ENCODE data around the gene XXYLT1.

XXYLT1 gene

DNA sequence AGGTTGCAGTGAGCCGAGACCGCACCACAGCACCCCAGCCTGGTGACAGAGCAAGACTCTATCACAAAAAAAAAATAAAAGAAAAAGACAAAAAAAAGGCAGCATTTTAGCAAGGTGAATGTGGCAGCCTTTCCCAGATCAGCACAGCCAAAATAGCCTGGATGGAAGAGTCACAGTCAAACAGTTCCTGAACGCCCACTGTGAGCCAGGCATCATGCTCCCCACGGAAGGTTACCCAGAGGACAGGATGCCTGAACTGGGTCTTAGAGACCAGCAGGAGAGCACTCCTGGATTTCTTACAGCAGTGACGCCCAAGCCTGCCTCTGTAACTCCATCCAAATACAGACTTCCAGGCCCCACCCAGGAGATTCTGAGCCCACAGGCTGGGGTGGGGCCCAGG is 4.5 kb downstream of the XXYLT1 start:
- DNase-seq, result no peak

DNA sequence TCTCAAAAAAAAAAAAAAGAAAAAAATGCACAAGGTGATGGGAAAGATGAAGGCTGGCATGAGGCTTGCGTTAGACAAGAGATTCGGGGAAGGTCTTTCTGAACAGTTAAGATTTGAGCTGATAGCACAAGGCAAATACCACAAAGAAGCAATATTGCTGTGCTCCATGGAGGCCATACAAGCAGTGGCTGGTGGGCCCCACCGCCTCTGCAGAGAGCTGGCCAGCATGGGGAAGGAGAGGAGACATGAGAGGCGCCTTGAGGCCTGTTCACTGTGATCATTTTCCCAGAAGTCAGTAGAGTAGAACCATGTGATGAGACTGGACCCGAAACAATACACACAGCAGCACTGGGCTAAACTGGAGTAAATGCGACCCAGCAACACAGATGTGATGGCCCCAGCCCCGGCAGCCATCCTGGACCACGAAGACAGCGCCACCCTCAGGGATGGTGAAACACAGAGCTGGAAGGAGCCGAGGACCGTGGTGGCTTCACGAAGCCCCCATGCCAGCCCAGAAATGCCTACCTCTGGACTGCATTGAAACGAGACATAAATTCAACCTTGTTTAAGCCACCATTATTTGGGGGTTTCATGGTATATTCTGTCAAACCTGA is 5.5 kb downstream of the XXYLT1 start:
- DNase-seq, result no peak

DNA sequence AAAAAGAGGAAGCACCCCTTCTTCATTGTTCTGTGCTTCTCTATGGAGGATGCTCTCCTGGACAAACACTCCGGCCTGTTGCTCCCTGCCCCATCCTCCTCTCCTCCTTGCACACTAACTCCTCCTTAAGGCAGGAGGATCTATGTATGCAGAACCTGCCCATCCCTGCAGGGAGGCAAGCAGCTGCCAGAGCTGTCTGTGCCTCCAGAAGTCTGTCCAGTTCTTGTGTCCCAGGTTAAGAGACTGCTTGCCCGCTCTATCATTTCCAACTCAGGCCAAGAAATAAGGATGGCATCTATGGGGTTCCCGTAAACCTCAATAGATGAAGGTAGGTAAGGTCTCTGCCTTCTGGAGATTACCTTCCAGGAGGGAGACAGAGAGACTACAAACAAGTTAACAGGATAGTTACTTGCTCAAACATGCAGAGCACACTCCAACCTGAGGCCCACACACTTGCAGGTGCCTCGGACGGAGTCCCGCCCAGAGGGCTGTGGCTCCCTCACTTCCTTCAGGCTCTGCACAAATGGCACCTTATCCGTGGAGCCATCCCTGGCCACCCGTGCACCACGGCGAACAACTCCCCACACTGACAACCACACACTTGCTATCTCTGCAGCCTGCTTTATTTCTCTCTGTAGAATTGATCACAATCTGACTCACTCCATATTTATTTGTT is 6.9 kb downstream of the XXYLT1 start:
- no peak for DNase-seq

DNA sequence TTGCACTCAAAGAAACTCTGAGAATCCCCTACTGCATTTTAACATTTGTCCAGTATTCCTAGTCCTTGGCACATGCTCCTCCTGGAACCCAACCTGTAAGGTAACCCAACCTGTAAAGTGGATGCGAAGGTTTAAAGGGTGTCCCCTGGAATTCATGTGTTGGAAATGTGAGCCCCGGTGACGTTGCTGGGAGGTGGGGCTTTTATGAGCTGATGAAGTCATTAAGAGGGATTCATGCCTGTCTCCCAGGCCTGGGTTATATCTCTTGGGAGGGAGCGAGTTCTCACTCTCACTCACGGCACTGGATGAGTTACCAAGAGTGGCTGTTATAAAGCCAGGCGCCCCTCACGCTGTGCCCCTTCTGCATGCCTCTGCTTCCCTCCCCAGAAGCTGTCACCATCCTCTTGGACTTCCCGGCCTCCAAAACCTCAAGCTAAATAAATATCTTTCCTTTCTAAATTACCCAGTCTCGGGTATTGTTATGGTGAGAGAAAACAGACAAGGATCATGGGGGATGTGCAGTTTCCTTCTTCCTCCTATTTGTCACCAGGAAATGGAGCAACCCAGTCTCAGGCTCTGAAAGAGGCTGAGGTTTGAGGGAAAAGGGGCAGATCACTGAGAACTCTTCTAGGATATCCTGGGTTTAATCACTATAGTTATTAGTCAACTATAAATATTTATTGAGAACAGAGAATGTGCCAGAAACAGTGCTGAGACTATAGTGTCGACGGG is 7.6 kb downstream of the XXYLT1 start:
- DNase-seq, result no peak

DNA sequence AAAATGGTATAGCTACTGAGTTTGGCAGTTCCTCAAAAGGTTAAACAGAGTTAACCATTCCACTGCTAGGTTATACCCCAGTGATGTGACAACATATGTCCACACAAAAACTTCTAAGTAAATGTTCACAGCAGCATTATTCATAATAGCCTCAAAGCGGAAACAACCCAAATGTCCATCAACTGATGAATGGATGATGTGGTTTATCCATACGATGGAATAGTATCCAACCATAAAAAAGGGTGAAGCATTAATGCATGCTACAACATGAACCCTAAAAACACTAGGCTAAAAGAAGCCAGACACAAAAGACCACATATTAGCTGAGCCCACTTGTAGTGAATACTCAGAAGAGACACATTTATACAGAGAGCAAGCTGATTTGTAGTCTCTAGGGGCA is 9.0 kb downstream of the XXYLT1 start:
- no peak for DNase-seq

DNA sequence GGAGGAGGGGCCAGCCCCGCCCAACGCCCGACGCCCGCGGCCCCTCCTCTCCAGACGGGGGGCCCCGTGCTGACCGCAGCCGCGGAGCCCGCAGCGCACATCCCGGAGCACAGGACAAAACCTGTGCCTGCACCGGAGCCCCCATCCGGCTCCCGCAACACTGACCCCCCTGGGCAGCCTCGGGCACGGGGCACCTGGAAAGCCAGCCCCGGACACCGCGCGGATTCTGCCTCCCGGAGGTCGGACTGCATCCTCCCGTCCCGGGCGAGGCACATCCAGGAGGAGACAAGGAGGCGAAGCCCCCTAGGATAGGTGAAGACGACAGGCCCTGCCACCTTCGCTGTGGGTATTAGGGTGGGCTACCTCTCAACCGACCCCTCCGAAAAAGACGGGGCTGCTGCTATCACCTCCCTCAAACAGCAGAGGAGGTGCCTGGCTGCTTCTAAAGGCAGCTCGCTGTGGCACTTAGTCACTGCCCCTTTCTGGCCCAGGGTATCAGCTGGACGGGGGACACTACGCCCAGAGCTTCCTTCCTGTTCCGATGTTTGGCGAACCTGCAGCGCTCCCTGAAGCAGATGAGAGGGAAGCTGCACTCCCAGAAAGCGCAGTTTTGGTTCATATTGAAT is 10.6 kb downstream of the XXYLT1 start:
- no peak for DNase-seq

DNA sequence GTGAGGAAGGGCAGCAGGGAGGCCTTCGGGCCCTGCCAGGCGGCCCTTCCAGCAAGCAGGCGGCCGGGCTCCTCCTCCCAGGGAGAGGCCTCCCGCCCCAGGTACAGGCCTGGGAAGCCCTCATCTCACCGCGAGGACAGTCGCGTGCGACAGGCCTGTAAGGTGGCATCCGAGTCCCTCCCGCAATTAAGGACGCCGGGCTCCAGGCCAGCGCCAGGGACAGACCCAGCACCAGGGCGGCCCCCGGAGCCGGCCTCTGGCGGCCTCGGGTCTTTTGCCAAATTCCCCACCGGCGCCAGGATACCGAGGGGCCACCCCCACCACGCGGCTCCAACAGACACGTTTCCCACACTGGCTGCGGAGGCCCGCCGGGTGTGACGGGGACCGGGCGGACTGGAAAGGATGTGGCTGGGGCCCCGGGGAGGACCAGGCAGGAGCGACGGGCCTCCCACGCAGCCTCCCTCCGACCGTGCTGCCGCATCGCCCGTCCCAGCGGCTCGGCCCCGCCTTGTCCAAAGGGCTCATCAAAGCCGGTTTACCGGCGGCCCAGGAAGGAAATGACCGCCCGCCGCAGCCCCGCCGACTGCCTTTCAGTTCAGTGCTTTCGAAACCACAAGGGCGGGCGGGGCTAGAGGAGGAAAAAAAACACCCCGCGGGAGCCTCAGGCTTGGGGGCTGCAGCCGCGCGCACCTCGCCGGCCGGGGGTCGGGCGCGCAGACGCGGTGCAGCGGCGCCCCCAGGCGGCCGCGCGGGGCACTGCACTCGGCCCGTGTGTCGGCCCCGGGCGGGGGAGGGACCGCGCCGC is 11.3 kb downstream of the XXYLT1 start:
- DNase-seq, result peak; percentile 86

DNA sequence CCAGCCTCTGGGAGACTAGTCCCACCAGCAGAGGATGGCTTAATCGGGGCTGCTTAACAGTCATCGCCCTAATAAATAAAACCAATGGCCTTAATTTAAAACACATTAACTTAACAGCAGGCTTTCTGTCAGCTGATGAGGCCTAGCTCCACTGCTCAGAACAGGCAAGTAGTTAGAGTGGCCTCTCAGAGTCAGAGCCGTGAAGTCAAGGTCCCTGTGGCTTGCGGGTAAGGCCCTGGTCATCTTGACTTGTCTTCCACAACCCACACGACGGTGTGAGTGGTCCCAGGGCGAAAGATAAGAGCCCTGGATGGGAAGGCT is 11.8 kb downstream of the XXYLT1 start:
- no peak for DNase-seq

DNA sequence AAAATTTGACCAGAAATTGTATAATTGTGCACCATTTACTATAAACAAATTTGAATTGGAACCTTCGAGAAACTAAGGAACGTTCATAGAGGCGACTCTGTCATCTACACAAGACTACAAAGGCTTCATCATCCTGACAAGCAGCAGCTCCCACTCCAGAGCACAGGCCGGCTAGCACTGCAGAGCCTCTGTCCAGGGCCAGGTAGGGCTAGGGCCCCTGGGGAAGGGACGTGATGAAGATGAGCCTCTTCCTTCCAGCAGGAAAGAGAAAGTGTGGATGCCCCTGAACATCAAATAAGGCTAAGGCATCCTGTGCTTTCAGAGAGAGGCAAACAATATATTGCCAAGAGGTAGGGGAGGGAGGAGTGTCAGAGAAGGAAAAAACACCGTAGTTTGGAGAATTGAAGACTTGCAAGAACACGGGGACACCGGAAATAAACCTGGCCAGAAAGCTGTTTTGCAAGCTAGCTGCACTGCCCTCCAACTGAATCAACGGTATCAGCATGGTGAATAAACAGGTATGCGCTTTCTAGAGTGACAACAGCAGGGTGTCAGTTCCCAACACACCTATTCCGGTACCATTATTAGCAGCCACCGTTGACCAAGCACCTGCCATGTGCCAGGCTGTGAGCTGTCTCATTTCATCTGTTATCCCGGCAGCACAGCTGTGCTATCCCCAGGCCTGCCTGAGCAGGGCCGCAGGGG is 12.4 kb downstream of the XXYLT1 start:
- peak; percentile 46 for DNase-seq

DNA sequence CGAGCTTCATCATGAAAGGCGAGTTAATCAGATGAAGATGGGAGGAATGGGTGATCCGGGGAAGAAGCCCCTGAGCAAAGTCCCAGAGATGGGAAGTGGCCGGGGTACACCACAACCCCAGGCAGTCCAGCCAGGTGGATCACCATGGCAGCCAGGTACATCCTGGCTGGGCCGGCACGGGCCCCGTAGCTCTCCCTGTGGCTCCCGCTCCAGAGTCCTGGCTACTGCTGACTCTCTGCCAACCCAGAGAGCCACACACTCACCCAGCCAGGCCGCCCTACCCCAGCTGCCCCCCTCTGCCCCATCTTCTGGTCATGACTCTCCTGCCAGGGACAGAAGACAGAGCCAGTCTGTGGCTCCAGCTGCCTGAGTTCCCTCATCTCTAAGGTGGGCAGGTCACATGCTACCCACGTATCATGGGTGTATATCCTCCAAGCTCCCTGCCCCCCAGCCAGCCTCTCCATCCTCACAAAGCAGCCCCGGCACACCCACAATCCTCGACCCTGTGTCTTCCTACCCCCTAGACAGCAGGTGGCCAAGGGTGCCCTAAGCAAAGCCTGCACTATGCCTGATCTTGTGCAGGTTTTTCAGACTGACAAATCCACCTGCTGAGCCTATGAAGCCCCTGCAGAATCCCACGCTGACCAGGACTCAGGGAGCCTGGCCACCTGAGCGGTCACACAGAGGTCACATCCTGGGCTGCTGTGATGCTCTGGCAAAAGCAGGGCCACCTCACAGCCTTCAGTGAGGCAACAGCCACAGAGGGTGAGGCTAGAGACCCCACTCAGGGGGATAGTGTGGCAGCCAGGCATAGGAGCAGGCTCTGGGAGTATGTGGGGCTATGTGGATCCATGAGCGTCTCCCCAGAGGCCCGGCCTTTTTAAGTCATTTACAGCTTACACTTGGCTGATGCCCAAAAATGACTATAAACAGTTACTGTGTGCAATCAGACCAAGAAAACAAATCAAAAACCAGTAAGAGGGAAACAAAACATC is 13.2 kb downstream of the XXYLT1 start:
- DNase-seq, result no peak

DNA sequence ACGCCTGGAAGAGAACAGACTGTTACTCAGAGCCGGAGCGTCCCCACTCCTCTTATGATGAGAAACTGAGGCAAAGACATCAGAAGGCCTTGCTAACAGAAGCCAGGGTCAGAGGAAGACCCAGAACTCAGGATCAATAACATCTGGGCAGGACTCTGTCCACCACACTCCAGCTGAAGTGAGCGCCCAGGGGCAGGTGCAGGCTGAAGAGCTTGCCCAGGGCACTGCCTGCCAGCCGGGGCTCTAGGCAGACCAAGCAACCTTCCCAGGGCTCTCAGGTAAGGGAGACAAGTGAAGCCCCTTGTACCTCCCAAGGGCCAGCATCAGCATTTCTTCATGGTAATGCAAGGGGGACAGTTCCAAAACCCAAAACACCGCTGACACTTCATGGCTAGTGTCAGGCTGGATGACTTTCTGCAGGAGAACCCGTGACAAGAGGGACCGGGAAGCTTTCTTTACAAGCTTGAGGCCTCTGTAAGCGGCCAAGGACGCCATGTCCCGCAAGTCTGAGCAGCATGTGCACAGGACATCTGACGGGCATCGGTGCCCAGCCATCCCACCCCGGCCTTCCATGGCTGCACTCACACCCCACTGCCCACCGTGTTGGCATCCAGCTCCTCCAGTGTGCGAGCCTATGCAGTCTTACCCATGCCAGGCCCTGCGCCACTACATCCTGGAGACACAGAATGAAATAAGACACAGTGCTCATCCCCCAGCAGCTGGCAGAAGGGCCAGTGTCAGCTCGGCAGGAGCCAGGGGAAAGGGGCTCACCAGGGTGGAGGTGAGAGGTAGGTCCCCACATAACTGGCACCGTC is 14.1 kb downstream of the XXYLT1 start:
- no peak for DNase-seq

DNA sequence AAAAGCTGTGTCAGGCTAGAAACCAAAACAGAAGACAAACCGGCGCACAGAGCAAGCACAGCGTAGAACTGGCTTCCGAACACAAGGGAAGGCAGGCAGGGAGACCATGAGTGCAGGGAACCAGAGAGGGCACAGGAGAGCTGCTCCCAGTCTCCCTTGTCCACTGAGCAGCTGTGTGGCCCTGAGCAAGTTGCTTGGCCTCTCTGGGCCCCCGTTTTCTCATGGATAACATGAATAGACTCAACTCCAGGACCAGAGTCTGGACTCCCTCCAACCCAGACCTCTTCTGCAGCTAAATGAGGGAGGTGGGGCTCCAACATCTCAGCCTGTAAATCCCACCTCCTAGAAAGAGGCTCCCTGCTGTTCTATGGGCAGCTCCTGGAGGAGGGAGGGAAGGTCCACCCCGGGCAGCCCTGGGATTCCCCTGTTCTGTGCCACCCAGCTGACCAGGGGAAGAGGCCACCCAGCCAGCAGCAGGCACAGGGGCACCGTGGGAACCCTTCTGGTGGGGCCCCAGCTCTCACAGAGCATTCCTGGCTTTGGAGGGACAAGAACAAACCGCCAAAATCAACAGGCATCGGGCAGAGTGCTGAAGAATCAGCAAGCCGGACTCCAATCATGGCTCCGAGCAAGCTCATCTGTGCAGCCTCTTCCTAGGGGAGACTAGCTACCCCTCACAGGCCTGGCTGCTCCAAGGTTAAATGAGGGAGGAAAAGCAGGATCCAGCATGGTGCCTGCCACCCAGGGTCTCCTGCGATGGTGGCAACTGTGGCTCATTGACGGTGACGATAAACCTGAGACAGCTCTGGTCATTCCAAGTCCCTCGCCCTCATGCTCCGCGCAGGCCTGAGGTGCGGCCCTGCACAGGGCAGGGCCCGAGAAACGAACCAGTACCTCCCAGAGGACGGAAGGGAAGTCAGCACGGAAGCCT is 15.1 kb downstream of the XXYLT1 start:
- DNase-seq, result no peak

DNA sequence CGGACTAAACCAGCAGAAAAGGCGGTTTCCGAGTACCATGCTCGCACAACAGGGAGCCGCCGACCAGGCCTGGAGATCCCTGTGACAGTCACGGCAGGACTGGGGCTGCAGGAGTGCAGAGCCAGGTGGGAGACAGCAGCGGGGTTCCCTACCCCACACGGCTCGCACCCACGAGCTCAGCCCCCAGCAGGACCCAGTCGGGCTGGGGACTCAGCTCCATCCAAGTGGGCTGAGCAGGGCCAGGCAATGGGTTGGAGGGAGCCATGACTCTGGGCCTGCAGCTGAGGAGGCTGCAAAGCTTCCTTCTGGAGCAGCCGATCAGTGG is 15.8 kb downstream of the XXYLT1 start:
- DNase-seq, result no peak

DNA sequence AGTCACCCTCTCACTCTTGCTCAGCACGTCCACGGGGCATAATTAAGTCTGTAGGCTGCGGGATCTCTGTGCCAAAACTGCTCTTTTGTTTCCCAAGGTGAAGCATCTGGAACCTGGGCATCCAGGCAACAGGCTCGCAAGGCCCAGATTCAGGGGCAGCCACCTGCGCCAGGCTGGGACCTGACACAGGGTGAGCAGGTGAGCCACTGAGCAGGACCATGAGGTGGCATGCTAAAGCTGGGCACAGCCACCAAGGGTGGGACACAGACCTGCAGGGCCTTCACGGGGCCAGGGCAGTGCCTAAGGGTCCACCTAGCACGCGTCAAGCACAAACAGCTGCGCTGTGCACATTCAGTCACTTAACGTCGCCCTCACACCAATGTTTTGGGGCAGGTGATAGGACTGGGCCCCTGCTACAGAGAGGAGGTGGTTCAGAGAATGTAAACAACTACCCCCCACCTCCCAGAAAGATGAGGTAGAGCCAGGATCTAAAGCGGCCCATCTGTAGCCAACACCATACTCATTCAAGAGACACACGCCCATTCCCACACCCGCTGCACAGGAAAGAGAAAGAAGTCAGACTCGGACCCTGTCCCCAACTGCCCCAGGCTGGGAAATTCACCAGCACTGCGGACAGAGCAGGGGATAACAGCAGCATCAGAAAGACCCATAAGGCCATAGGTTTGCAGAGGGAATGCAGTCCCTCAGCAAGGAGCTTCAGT is 16.3 kb downstream of the XXYLT1 start:
- no peak for DNase-seq

DNA sequence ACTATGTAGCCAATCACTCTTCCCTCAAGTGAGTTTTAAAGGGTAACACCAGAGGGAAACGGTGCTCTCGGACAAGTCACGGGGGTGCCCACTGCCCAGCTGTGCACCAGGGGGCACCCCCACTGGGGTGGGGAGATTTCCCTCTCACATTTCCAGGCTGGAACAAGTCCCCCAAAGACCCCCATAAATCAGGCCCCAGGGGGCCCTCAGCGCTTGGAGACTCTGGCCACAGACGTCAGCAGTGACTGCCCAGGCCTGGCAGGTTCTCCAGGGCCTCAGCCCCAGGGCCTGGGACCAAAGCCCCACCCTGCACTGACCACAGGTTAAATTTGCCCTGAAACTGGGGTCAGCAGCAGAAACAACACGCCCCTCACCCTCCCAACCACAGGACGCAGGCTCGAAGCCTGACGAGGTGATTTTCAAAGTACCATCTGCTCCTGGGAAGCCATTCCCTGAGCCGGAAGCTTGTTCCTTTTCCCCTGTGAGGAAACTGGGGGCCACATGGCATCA is 17.0 kb downstream of the XXYLT1 start:
- no peak for DNase-seq

DNA sequence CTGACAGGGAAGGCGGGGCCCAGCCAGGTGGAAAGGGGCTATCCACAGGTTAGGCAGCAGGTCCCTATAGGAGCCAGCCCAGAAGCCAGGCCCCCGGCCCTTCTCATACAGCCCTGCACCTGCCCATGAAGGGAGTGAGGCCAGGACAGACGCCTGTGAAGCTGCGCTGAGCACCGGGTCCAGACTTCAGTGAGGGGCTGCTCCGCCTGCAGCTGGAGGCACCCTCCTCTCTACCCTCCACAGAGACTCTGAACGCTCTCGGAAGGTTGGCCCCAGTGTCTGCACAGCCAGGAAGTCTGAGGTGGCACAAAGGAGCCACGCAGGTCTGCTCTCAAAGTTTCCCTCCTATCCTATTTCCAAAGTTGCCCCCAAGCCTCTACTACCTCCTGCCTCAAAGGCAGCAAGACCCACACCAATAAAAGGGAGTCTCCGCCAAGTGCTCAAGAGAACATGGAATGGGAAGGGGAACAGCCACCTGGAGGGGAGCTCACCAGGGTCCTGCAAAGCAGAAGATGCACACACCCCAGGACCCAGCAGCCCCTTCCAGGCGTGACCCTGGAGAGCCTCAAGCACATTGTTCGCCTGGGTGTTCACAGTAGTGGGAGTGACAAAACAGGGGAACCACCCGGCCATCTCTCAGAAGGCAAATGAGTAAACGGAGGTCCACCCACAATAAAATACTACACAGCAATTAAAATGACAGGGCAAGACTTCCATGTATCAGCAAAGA is 19.5 kb downstream of the XXYLT1 start:
- DNase-seq, result no peak

DNA sequence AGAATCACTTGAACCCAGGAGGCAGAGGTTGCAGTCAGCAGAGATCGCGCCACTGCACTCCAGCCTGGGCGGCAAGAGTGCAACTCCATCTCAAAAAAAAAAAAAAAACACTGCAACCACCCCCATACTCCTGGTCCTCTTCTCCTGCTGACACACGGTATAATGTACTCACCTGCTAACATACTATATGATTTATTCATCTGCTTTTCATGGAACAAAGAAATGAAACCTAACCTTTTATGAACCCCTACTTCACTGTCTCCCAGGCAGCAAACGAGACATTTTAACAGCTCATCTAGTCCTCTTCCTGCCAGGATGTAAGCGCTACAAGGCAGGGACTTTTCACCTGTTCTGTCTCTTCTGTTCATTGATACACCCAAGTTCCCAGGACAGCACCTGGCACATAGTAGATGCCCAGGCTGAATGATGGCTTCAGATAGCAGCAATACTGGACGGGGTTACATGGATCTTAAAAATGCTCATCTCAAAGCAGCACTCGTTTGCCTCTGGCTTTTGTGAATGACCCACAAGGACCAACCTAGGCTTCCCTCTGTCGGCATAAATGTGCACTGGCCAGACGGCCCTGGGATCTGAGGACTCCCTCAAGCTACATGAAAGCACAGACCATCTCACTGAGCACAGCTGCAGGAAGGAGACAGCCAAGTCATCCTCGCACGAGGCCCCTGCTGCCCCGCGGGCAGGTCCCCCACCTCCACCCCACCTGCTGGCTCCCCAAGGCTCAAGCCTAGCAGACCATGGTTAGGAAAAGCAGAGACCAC is 20.3 kb downstream of the XXYLT1 start:
- DNase-seq, result no peak
